Erythroblast (primary cell): ENCODE measurements around the gene H6PD.

Experiments used
- DNase-seq, 2 experiments: peaks; one replicate each; lab custom pipeline; 2025; lab: John Stamatoyannopoulos, UW
- GATA1 ChIP-seq: IDR thresholded peaks from 2 replicates; pipeline ENCODE4 v1.6.1; 2011; ENCODE audit warnings: low read depth, mild to moderate bottlenecking, control low read depth, low read length, moderate library complexity
- POLR2A ChIP-seq: IDR thresholded peaks from 2 replicates; pipeline ENCODE4 v1.6.1; 2011; ENCODE audit warnings: mild to moderate bottlenecking, low read length

The H6PD gene

GRCh38 chr1:9314711-9315379, 80.3 kb downstream of the H6PD start:
- TF ChIP-seq GATA1 (no peak), POLR2A (no peak)
- no peak for DNase-seq

GRCh38 chr1:9315411-9316079, 81.0 kb downstream of the H6PD start:
- no peak for TF ChIP-seq GATA1
- no peak for TF ChIP-seq POLR2A
- no peak for DNase-seq

- no peak for DNase-seq
These were observed 81.5 kb downstream of the H6PD start for GRCh38 chr1:9316080-9316444.

GRCh38 chr1:9316512-9316911, 81.9 kb downstream of the H6PD start:
- DNase-seq, result no peak
- TF ChIP-seq GATA1 (no peak), POLR2A (no peak)

More at GRCh38 chr1:9316080-9316444, 81.5 kb downstream of the H6PD start:
- no peak for TF ChIP-seq POLR2A
- TF ChIP-seq GATA1, result no peak

- TF ChIP-seq GATA1 (no peak), POLR2A (no peak)
- DNase-seq, result no peak
These were observed 82.5 kb downstream of the H6PD start for GRCh38 chr1:9317072-9317471.

GRCh38 chr1:9317591-9318417, 83.2 kb downstream of the H6PD start:
- DNase-seq, result no peak
- TF ChIP-seq POLR2A (no peak), GATA1 (no peak)

GRCh38 chr1:9319208-9319788, 84.7 kb downstream of the H6PD start:
- TF ChIP-seq GATA1, result no peak
- no peak for TF ChIP-seq POLR2A

GRCh38 chr1:9319789-9320519, 85.4 kb downstream of the H6PD start:
- TF ChIP-seq GATA1 (no peak), POLR2A (no peak)
- no peak for DNase-seq

More at GRCh38 chr1:9319208-9319788, 84.7 kb downstream of the H6PD start:
- DNase-seq, result no peak
